Stimulated activated effector memory CD8-positive, alpha-beta T cell treated with anti-CD3 and anti-CD28 coated beads, Interleukin-12 subunit alpha, Interleukin-12 subunit beta, amount 100 ng/mL, for 72 hours (primary cell): ENCODE data around the gene TRIM63.

Experiments used
- ATAC-seq: fragments of 150-1000 bp; cut with Tn5 transposase; 2 replicates; pipeline ENCODE4 v1.10.0; 2021
- DNase-seq, 2 donors: peaks; one replicate each; pipeline ENCODE4 v3.0.0; 2021 to 2022; ENCODE audit warnings: low spot score in 2 of 2
- H3K27ac Mint-ChIP-seq: one replicate; pipeline ENCODE4 v1.8.0; 2022; ENCODE audit warnings: mild to moderate bottlenecking, mixed read lengths
- H3K36me3 Mint-ChIP-seq: one replicate; pipeline ENCODE4 v1.8.0; 2022; ENCODE audit warnings: mild to moderate bottlenecking, mixed read lengths
- H3K4me1 Mint-ChIP-seq: one replicate; pipeline ENCODE4 v1.8.0; 2022; ENCODE audit warnings: mixed read lengths
- H3K4me3 Mint-ChIP-seq: one replicate; pipeline ENCODE4 v1.8.0; 2022; ENCODE audit warnings: mild to moderate bottlenecking, mixed read lengths
- H3K9me3 Mint-ChIP-seq: one replicate; pipeline ENCODE4 v1.8.0; 2022; ENCODE audit warnings: mixed read lengths

TRIM63 gene

GRCh38 chr1:26077524-26077923 is 10.1 kb upstream of the TRIM63 start:
- Mint-ChIP-seq H3K27ac (no peak overlapping the region), H3K4me3 (no peak overlapping the region), H3K9me3 (no peaks in the 10 kb centered on the region), H3K4me1 (no peaks in the 10 kb centered on the region), H3K36me3 (no peaks in the 10 kb centered on the region)
- DNase-seq: no peak
- no peak for ATAC-seq

GRCh38 chr1:26075421-26076144 is 8.2 kb upstream of the TRIM63 start:
- Mint-ChIP-seq H3K27ac (no peak overlapping the region), H3K4me1 (no peaks in the 10 kb centered on the region), H3K4me3 (no peak overlapping the region), H3K36me3 (no peaks in the 10 kb centered on the region), H3K9me3 (no peaks in the 10 kb centered on the region)
- DNase-seq (no peak), ATAC-seq (no peak)

- no peaks in the 10 kb centered on the region for H3K4me1 Mint-ChIP-seq
- no peaks in the 10 kb centered on the region for H3K36me3 Mint-ChIP-seq
- no peak overlapping the region for H3K27ac Mint-ChIP-seq
- DNase-seq (no peak), ATAC-seq (no peak)
- H3K4me3 Mint-ChIP-seq: no peak overlapping the region
- H3K9me3 Mint-ChIP-seq: no peaks in the 10 kb centered on the region
These were observed 4.9 kb upstream of the TRIM63 start for GRCh38 chr1:26072305-26072704.

- no peak for ATAC-seq
- Mint-ChIP-seq H3K27ac (no peak overlapping the region), H3K9me3 (no peaks in the 10 kb centered on the region), H3K4me3 (no peak overlapping the region), H3K36me3 (no peaks in the 10 kb centered on the region), H3K4me1 (no peaks in the 10 kb centered on the region)
- no peak for DNase-seq
These were observed 3.5 kb upstream of the TRIM63 start for GRCh38 chr1:26070963-26071342.

GRCh38 chr1:26070296-26070962 is 3.0 kb upstream of the TRIM63 start:
- H3K36me3 Mint-ChIP-seq: no peaks in the 10 kb centered on the region
- ATAC-seq: no peak
- no peaks in the 10 kb centered on the region for H3K9me3 Mint-ChIP-seq
- no peak overlapping the region for H3K27ac Mint-ChIP-seq
- H3K4me1 Mint-ChIP-seq: no peaks in the 10 kb centered on the region
- no peak for DNase-seq
- no peak overlapping the region for H3K4me3 Mint-ChIP-seq

- ATAC-seq (no peak), DNase-seq (no peak)
- no peaks in the 10 kb centered on the region for H3K36me3 Mint-ChIP-seq
- no peaks in the 10 kb centered on the region for H3K4me1 Mint-ChIP-seq
- no peak overlapping the region for H3K4me3 Mint-ChIP-seq
- H3K9me3 Mint-ChIP-seq: no peaks in the 10 kb centered on the region
- H3K27ac Mint-ChIP-seq: no peak overlapping the region
These were observed 2.5 kb upstream of the TRIM63 start for GRCh38 chr1:26069941-26070295.

- no peaks in the 10 kb centered on the region for H3K4me1 Mint-ChIP-seq
- DNase-seq (no peak), ATAC-seq (no peak)
- H3K4me3 Mint-ChIP-seq: no peak overlapping the region
- H3K36me3 Mint-ChIP-seq: no peaks in the 10 kb centered on the region
- H3K27ac Mint-ChIP-seq: no peak overlapping the region
- no peaks in the 10 kb centered on the region for H3K9me3 Mint-ChIP-seq
These were observed 573 bp downstream of the TRIM63 start for GRCh38 chr1:26066857-26067256.

GRCh38 chr1:26066160-26066559 is 1.3 kb downstream of the TRIM63 start:
- H3K36me3 Mint-ChIP-seq: no peaks in the 10 kb centered on the region
- ATAC-seq (no peak), DNase-seq (no peak)
- no peaks in the 10 kb centered on the region for H3K4me1 Mint-ChIP-seq
- no peak overlapping the region for H3K27ac Mint-ChIP-seq
- no peak overlapping the region for H3K4me3 Mint-ChIP-seq
- H3K9me3 Mint-ChIP-seq: no peaks in the 10 kb centered on the region

GRCh38 chr1:26064553-26064952 is 2.9 kb downstream of the TRIM63 start:
- ATAC-seq (no peak), DNase-seq (no peak)
- no peaks in the 10 kb centered on the region for H3K9me3 Mint-ChIP-seq
- H3K36me3 Mint-ChIP-seq: no peaks in the 10 kb centered on the region
- H3K27ac Mint-ChIP-seq: no peak overlapping the region
- H3K4me3 Mint-ChIP-seq: no peak overlapping the region
- H3K4me1 Mint-ChIP-seq: no peaks in the 10 kb centered on the region

- DNase-seq (no peak), ATAC-seq (peak; percentile 44)
- no peak overlapping the region for H3K27ac Mint-ChIP-seq
These were observed 6.4 kb downstream of the TRIM63 start for GRCh38 chr1:26060832-26061574.

GRCh38 chr1:26059906-26060305 is 7.5 kb downstream of the TRIM63 start:
- H3K36me3 Mint-ChIP-seq: no peaks in the 10 kb centered on the region
- ATAC-seq: no peak
- H3K4me1 Mint-ChIP-seq: no peaks in the 10 kb centered on the region
- H3K4me3 Mint-ChIP-seq: no peak overlapping the region
- DNase-seq: no peak
- no peak overlapping the region for H3K27ac Mint-ChIP-seq
- H3K9me3 Mint-ChIP-seq: no peaks in the 10 kb centered on the region

More at GRCh38 chr1:26060832-26061574, 6.4 kb downstream of the TRIM63 start:
- no peaks in the 10 kb centered on the region for H3K9me3 Mint-ChIP-seq
- no peaks in the 10 kb centered on the region for H3K36me3 Mint-ChIP-seq
- H3K4me1 Mint-ChIP-seq: no peaks in the 10 kb centered on the region
- no peak overlapping the region for H3K4me3 Mint-ChIP-seq

- no peak for ATAC-seq
- Mint-ChIP-seq H3K9me3 (no peaks in the 10 kb centered on the region), H3K36me3 (no peaks in the 10 kb centered on the region), H3K27ac (no peak overlapping the region), H3K4me3 (no peak overlapping the region), H3K4me1 (no peaks in the 10 kb centered on the region)
- DNase-seq: no peak
These were observed 9.3 kb downstream of the TRIM63 start for GRCh38 chr1:26058052-26058595.

GRCh38 chr1:26057189-26057588 is 10.2 kb downstream of the TRIM63 start:
- no peaks in the 10 kb centered on the region for H3K36me3 Mint-ChIP-seq
- ATAC-seq (no peak), DNase-seq (no peak)
- no peak overlapping the region for H3K4me3 Mint-ChIP-seq
- no peaks in the 10 kb centered on the region for H3K4me1 Mint-ChIP-seq
- H3K9me3 Mint-ChIP-seq: no peaks in the 10 kb centered on the region
- H3K27ac Mint-ChIP-seq: no peak overlapping the region

- H3K4me1 Mint-ChIP-seq: no peaks in the 10 kb centered on the region
- no peak overlapping the region for H3K27ac Mint-ChIP-seq
- no peaks in the 10 kb centered on the region for H3K9me3 Mint-ChIP-seq
- ATAC-seq: no peak
- no peak for DNase-seq
- no peak overlapping the region for H3K4me3 Mint-ChIP-seq
- no peaks in the 10 kb centered on the region for H3K36me3 Mint-ChIP-seq
These were observed 12.4 kb downstream of the TRIM63 start for GRCh38 chr1:26055041-26055440.

GRCh38 chr1:26053718-26054560 is 13.5 kb downstream of the TRIM63 start:
- no peaks in the 10 kb centered on the region for H3K4me1 Mint-ChIP-seq
- no peaks in the 10 kb centered on the region for H3K9me3 Mint-ChIP-seq
- H3K27ac Mint-ChIP-seq: no peak overlapping the region
- H3K36me3 Mint-ChIP-seq: no peaks in the 10 kb centered on the region
- H3K4me3 Mint-ChIP-seq: no peak overlapping the region
- ATAC-seq (no peak), DNase-seq (no peak)
